SK-N-MC (cell line): ENCODE data around the gene NOS1.
"Not testable (repeated sequence)": the region's sequence is repeated elsewhere in the genome, so short reads cannot be mapped to it uniquely, and the experiment has no call there.

Source experiments
- DNase-seq: peaks from one replicate; pipeline ENCODE4 v3.0.0-alpha.2; 2011; ENCODE audit warnings: low read depth, low spot score
- H3K27ac ChIP-seq: fragments of 200-600 bp; sonication (generic); 2 replicates; pipeline ENCODE4 v1.5.1; 2016; ENCODE audit warnings: mixed run types
- H3K36me3 ChIP-seq: fragments of 200-600 bp; sonication (generic); 2 replicates; pipeline ENCODE4 v1.6.1; 2017; ENCODE audit warnings: antibody characterized with exemption, low read length, mixed read lengths; ENCODE audit not compliant: insufficient read depth
- H3K4me3 ChIP-seq: fragments of 200-600 bp; sonication (generic); 2 replicates; pipeline ENCODE4 v1.5.1; 2016
- H3K9ac ChIP-seq: fragments of 200-600 bp; sonication (generic); 2 replicates; pipeline ENCODE4 v1.8.0; 2017; ENCODE audit warnings: mixed run types, mixed read lengths; ENCODE audit not compliant: insufficient read length
- H3K9me3 ChIP-seq: fragments of 200-600 bp; sonication (generic); 2 replicates; pipeline ENCODE4 v1.6.1; 2017; ENCODE audit warnings: low read depth, mild to moderate bottlenecking, antibody characterized with exemption, low read length, moderate library complexity, mixed read lengths
- EZH2 ChIP-seq: fragments of 200-600 bp; sonication (generic); IDR thresholded peaks from one replicate; pipeline ENCODE4 v1.6.1; 2017; ENCODE audit warnings: antibody characterized with exemption
- FOXP2 ChIP-seq: optimal IDR thresholded peaks from 2 replicates; pipeline ENCODE3; 2011; ENCODE audit warnings: mild to moderate bottlenecking, moderate library complexity; ENCODE audit not compliant: insufficient read depth; ENCODE audit errors: extremely low read length, control extremely low read depth
- POLR2AphosphoS5 ChIP-seq: IDR thresholded peaks from 2 replicates; pipeline ENCODE4 v1.6.1; 2012; ENCODE audit warnings: mild to moderate bottlenecking, low read depth, low read length, borderline replicate concordance

Gene NOS1

GRCh38 chr12:117370588-117370987 is 9.2 kb upstream of the NOS1 start:
- H3K36me3 ChIP-seq, result no peaks in the 10 kb centered on the region
- no peak for TF ChIP-seq EZH2
- TF ChIP-seq POLR2AphosphoS5, result no peak
- no peak for TF ChIP-seq FOXP2
- no peak for DNase-seq
- no peaks in the 10 kb centered on the region for H3K9me3 ChIP-seq
- H3K27ac ChIP-seq, result no peak overlapping the region
- H3K9ac ChIP-seq, result no peak overlapping the region
- no peak overlapping the region for H3K4me3 ChIP-seq

- not testable (repeated sequence) for H3K4me3 ChIP-seq, DNase-seq, H3K9me3 ChIP-seq, H3K36me3 ChIP-seq, H3K27ac ChIP-seq, H3K9ac ChIP-seq
Observed at GRCh38 chr12:117370000-117370399, 8.6 kb upstream of the NOS1 start.

- TF ChIP-seq FOXP2 (no peak), POLR2AphosphoS5 (no peak), EZH2 (no peak)
- H3K9me3 ChIP-seq, result no peaks in the 10 kb centered on the region
- H3K36me3 ChIP-seq, result no peaks in the 10 kb centered on the region
- DNase-seq, result no peak
- no peak overlapping the region for H3K9ac ChIP-seq
- no peak overlapping the region for H3K27ac ChIP-seq
- no peak overlapping the region for H3K4me3 ChIP-seq
Observed at GRCh38 chr12:117367006-117367638, 5.7 kb upstream of the NOS1 start.

- Histone ChIP-seq H3K9me3 (no peaks in the 10 kb centered on the region), H3K27ac (no peak overlapping the region), H3K4me3 (no peak overlapping the region), H3K9ac (no peak overlapping the region), H3K36me3 (no peaks in the 10 kb centered on the region)
- no peak for DNase-seq
- TF ChIP-seq POLR2AphosphoS5, result no peak
- TF ChIP-seq EZH2, result no peak
- no peak for TF ChIP-seq FOXP2
Observed at GRCh38 chr12:117365049-117365616, 3.7 kb upstream of the NOS1 start.

GRCh38 chr12:117363953-117364486 is 2.6 kb upstream of the NOS1 start:
- DNase-seq, result no peak
- Histone ChIP-seq H3K36me3 (no peaks in the 10 kb centered on the region), H3K4me3 (no peak overlapping the region), H3K9ac (no peak overlapping the region), H3K9me3 (no peaks in the 10 kb centered on the region), H3K27ac (no peak overlapping the region)
- TF ChIP-seq FOXP2 (no peak), POLR2AphosphoS5 (no peak), EZH2 (no peak)

GRCh38 chr12:117363056-117363662 is 1.7 kb upstream of the NOS1 start:
- Histone ChIP-seq H3K9ac (no peak overlapping the region), H3K27ac (no peak overlapping the region), H3K9me3 (no peaks in the 10 kb centered on the region), H3K4me3 (no peak overlapping the region), H3K36me3 (no peaks in the 10 kb centered on the region)
- no peak for TF ChIP-seq FOXP2
- no peak for DNase-seq

- H3K27ac ChIP-seq, result no peak overlapping the region
- no peaks in the 10 kb centered on the region for H3K36me3 ChIP-seq
- TF ChIP-seq EZH2 (no peak), FOXP2 (no peak), POLR2AphosphoS5 (no peak)
- no peak for DNase-seq
- no peak overlapping the region for H3K9ac ChIP-seq
- H3K4me3 ChIP-seq, result no peak overlapping the region
- no peaks in the 10 kb centered on the region for H3K9me3 ChIP-seq
Observed at GRCh38 chr12:117362391-117362790, 965 bp upstream of the NOS1 start.

- TF ChIP-seq FOXP2 (no peak), POLR2AphosphoS5 (no peak), EZH2 (no peak)
- H3K27ac ChIP-seq, result no peak overlapping the region
- no peaks in the 10 kb centered on the region for H3K36me3 ChIP-seq
- no peak for DNase-seq
- no peak overlapping the region for H3K4me3 ChIP-seq
- no peaks in the 10 kb centered on the region for H3K9me3 ChIP-seq
- H3K9ac ChIP-seq, result no peak overlapping the region
Observed at GRCh38 chr12:117361905-117362304, 479 bp upstream of the NOS1 start.
